ENCODE measurements around the gene FBXO47.

The FBXO47 gene

DNA sequence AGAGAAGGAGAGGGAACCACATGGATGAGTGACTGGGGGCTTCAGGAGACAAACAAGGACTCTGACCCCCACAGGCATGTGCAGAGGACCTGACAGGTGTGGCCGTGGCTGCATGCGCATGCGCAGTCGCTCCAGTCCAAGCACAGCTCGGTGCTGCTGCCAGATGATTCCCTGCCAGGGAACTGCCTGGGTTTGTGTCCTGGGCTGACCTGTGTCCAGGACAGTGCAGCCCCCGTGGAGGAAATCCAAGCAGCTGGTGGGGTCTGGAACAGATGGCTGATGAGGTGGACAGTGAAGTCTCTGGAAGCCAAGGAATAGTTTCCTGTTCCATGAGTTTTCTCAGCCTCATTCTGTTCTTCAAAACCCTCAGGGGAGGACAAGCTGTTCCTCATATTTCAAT lies 70.0 kb downstream of the FBXO47 start:
- Histone ChIP-seq H3K4me3 (ENCODE audit: low read depth in 1 of 5, low read length in 5 of 5) (peak overlapping the region in 1 of 5 donors; percentile 13), H3K9me3 (ENCODE audit: control insufficient read depth in 5 of 5, low read length in 5 of 5) (no peaks in the 10 kb centered on the region), H3K27ac (ENCODE audit: low read depth, low read length) (peak overlapping the region; percentile 91), H3K36me3 (ENCODE audit: control insufficient read depth in 5 of 5, insufficient read depth in 5 of 5, low read length in 5 of 5) (peaks cover 0 to 52% (median 39%) of the 10 kb centered on the region in 5 donors), H3K4me1 (ENCODE audit: control insufficient read depth in 5 of 5, insufficient read depth in 5 of 5, low read length in 5 of 5) (peaks cover 40 to 94% (median 87%) of the 10 kb centered on the region in 5 donors), H3K27me3 (ENCODE audit: control insufficient read depth in 5 of 5, insufficient read depth in 4 of 5, low read length in 5 of 5) (no peaks in the 10 kb centered on the region), H3K9ac (ENCODE audit: low read length in 5 of 5) (peak overlapping the region in 4 of 5 donors; percentile 8 to 64 (median 58))

DNA sequence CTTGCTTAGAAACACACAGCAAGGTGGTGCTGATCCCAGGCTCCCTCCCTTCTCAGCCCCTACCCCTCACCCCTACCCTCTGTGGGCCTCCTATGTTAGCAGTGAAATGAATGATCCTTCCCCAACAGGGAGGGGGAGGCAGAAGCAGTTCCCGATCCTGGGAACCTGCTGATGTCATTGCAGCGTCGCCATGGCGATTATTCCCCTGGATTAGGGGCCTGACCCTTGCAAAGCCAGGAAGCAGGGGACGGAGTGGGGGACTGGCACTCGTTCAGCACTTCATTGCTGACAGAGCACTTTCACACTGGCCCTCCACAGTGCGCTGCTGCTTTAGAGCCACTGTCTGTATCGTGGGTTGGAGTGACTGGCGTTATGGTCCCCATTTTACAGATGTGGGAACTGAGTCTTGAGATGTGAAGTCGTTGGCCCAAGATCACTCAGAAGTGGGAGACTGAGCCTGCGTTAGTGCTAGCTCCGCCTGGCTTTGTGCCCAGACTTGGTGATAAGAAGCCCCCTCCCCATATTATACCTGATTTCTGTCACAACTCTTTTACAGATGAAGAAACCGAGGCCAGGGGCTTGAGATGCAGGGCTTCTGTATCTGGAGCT lies 70.8 kb downstream of the FBXO47 start:
- Histone ChIP-seq H3K27ac (ENCODE audit: low read depth, low read length) (peak overlapping the region; percentile 91), H3K36me3 (ENCODE audit: control insufficient read depth in 5 of 5, insufficient read depth in 5 of 5, low read length in 5 of 5) (peaks cover 0 to 60% (median 46%) of the 10 kb centered on the region in 5 donors), H3K27me3 (ENCODE audit: control insufficient read depth in 5 of 5, insufficient read depth in 4 of 5, low read length in 5 of 5) (no peaks in the 10 kb centered on the region), H3K4me1 (ENCODE audit: control insufficient read depth in 5 of 5, insufficient read depth in 5 of 5, low read length in 5 of 5) (peaks cover 39 to 91% (median 81%) of the 10 kb centered on the region in 5 donors), H3K9me3 (ENCODE audit: control insufficient read depth in 5 of 5, low read length in 5 of 5) (no peaks in the 10 kb centered on the region), H3K9ac (ENCODE audit: low read length in 5 of 5) (peak overlapping the region in 3 of 5 donors; percentile 19 to 57 (median 42)), H3K4me3 (ENCODE audit: low read depth in 1 of 5, low read length in 5 of 5) (peak overlapping the region in 2 of 5 donors; percentile 13 to 40)

DNA sequence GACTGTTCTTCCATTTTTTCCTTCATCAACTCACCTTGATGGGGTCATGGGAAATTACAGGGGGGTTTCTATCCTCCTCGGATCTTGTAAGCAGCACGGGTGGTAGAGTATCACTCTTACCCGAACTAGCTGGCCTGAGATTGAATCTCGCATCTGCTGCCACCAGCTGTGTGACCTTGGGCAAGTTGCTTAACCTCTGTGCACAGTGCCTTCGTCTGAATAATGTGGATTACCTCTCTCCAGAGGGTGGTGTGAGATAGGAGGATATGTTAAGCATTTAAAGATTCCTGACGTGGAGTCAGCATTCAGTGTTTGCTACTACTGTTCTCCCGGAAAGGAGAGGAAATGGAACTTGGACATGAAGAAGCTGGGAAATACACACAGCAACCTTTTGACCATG lies 72.9 kb downstream of the FBXO47 start:
- no peaks in the 10 kb centered on the region for H3K27me3 ChIP-seq (ENCODE audit: control insufficient read depth in 5 of 5, insufficient read depth in 4 of 5, low read length in 5 of 5)
- no peaks in the 10 kb centered on the region for H3K9me3 ChIP-seq (ENCODE audit: control insufficient read depth in 5 of 5, low read length in 5 of 5)
- H3K9ac ChIP-seq (ENCODE audit: low read length in 5 of 5): peak overlapping the region in 2 of 5 donors; percentile 65 to 68
- peak overlapping the region; percentile 53 for H3K27ac ChIP-seq (ENCODE audit: low read depth, low read length)
- no peak overlapping the region for H3K4me3 ChIP-seq (ENCODE audit: low read depth in 1 of 5, low read length in 5 of 5)
- H3K4me1 ChIP-seq (ENCODE audit: control insufficient read depth in 5 of 5, insufficient read depth in 5 of 5, low read length in 5 of 5): peaks cover 30 to 74% (median 61%) of the 10 kb centered on the region in 5 donors
- peaks cover 0 to 73% (median 63%) of the 10 kb centered on the region in 5 donors for H3K36me3 ChIP-seq (ENCODE audit: control insufficient read depth in 5 of 5, insufficient read depth in 5 of 5, low read length in 5 of 5)

DNA sequence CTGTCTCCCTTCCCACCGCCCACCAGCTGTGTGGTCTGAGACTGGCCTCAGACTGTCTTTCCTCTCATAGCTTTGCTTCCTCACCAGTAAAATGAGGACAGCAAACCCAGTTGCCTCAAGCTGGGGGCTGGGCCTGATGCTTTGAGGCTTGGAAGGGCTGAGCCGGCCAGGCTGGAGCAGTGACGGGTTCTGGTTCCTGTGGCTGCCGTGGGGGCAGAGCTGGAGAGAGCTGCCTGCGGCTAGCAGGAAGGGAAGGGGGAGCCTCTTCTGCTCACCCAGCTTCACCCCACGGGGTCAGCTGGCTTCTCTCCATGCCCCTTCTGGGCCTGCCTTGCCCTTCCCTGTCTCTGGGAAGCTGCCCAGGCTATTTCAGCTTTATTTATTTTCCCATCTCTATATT lies 73.6 kb downstream of the FBXO47 start:
- peak overlapping the region; percentile 53 for H3K27ac ChIP-seq (ENCODE audit: low read depth, low read length)
- H3K4me3 ChIP-seq (ENCODE audit: low read depth in 1 of 5, low read length in 5 of 5): peak overlapping the region in 1 of 5 donors; percentile 5
- peaks cover 30 to 68% (median 54%) of the 10 kb centered on the region in 5 donors for H3K4me1 ChIP-seq (ENCODE audit: control insufficient read depth in 5 of 5, insufficient read depth in 5 of 5, low read length in 5 of 5)
- H3K9ac ChIP-seq (ENCODE audit: low read length in 5 of 5): peak overlapping the region in 4 of 5 donors; percentile 16 to 68 (median 57)
- peaks cover 0 to 72% (median 62%) of the 10 kb centered on the region in 5 donors for H3K36me3 ChIP-seq (ENCODE audit: control insufficient read depth in 5 of 5, insufficient read depth in 5 of 5, low read length in 5 of 5)
- no peaks in the 10 kb centered on the region for H3K27me3 ChIP-seq (ENCODE audit: control insufficient read depth in 5 of 5, insufficient read depth in 4 of 5, low read length in 5 of 5)
- no peaks in the 10 kb centered on the region for H3K9me3 ChIP-seq (ENCODE audit: control insufficient read depth in 5 of 5, low read length in 5 of 5)

DNA sequence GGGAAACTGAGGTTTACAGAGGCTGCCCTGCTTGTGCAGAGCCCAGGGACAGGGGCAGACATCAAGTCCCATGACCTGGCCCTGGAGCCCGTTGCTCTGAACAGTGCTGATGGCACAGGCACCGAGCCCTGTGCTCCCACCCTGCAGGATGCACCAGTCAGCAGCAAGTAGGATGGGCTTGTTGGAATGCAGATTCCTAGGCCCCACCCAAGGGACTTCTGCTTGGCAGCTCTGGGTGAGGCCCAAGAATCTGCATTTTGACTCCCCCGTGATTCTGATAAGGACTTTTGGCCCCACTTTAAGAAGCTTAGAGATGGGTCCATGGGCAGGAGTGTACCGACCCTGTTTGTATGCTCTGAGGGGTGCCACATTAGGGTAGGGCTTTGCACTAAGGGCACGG lies 74.1 kb downstream of the FBXO47 start:
- Histone ChIP-seq H3K9me3 (ENCODE audit: control insufficient read depth in 5 of 5, low read length in 5 of 5) (no peaks in the 10 kb centered on the region), H3K36me3 (ENCODE audit: control insufficient read depth in 5 of 5, insufficient read depth in 5 of 5, low read length in 5 of 5) (peaks cover 0 to 71% (median 60%) of the 10 kb centered on the region in 5 donors), H3K9ac (ENCODE audit: low read length in 5 of 5) (peak overlapping the region in 2 of 5 donors; percentile 65 to 68), H3K27ac (ENCODE audit: low read depth, low read length) (peak overlapping the region; percentile 53), H3K4me1 (ENCODE audit: control insufficient read depth in 5 of 5, insufficient read depth in 5 of 5, low read length in 5 of 5) (peaks cover 25 to 63% (median 49%) of the 10 kb centered on the region in 5 donors), H3K27me3 (ENCODE audit: control insufficient read depth in 5 of 5, insufficient read depth in 4 of 5, low read length in 5 of 5) (no peaks in the 10 kb centered on the region), H3K4me3 (ENCODE audit: low read depth in 1 of 5, low read length in 5 of 5) (peak overlapping the region in 1 of 5 donors; percentile 5)

DNA sequence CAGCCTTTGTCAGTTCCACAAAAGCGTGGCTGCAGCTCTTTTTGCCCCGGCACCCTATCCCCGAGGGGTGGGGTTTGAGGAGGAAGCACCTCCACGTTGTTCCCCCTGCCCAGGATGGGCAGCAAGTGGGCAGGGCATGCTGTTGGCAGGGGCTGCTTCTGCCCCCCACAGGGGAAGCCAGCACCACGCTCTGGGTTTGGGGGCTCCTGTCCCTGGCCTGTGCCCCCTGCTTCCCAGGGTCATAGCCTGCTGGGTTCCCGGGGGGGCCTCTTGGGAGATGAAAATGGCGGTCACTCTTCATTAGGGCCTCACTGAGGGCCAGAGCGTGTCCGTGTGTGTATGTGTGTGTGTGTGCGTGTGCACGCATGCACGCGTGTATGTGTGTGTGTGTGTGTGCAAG lies 74.6 kb downstream of the FBXO47 start:
- Histone ChIP-seq H3K9ac (ENCODE audit: low read length in 5 of 5) (peak overlapping the region in 1 of 5 donors; percentile 28), H3K9me3 (ENCODE audit: control insufficient read depth in 5 of 5, low read length in 5 of 5) (no peaks in the 10 kb centered on the region), H3K27me3 (ENCODE audit: control insufficient read depth in 5 of 5, insufficient read depth in 4 of 5, low read length in 5 of 5) (no peaks in the 10 kb centered on the region), H3K36me3 (ENCODE audit: control insufficient read depth in 5 of 5, insufficient read depth in 5 of 5, low read length in 5 of 5) (peaks cover 0 to 73% (median 63%) of the 10 kb centered on the region in 5 donors), H3K4me1 (ENCODE audit: control insufficient read depth in 5 of 5, insufficient read depth in 5 of 5, low read length in 5 of 5) (peaks cover 22 to 63% (median 48%) of the 10 kb centered on the region in 5 donors), H3K27ac (ENCODE audit: low read depth, low read length) (no peak overlapping the region), H3K4me3 (ENCODE audit: low read depth in 1 of 5, low read length in 5 of 5) (no peak overlapping the region)

DNA sequence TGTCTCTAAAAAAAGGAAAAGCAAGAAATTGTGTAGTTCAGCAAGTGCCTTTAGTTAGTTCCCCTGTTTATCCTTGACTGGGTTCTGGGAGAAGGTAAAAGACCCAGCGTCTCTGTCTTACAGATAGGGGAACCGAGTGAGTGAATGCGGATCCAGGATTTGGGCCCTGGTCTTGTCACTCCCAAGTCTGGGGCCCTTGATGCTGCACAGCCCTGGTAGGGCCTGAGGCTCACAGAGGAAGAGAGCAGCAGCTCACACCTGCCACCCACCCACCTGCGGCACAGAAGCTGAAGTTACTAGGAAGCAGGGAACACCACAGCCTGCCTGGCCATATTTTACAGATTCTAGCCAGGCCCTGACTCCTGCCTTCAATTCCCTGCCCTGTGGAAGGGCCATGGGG lies 75.1 kb downstream of the FBXO47 start:
- no peaks in the 10 kb centered on the region for H3K9me3 ChIP-seq (ENCODE audit: control insufficient read depth in 5 of 5, low read length in 5 of 5)
- peaks cover 0 to 77% (median 66%) of the 10 kb centered on the region in 5 donors for H3K36me3 ChIP-seq (ENCODE audit: control insufficient read depth in 5 of 5, insufficient read depth in 5 of 5, low read length in 5 of 5)
- no peak overlapping the region for H3K4me3 ChIP-seq (ENCODE audit: low read depth in 1 of 5, low read length in 5 of 5)
- H3K27me3 ChIP-seq (ENCODE audit: control insufficient read depth in 5 of 5, insufficient read depth in 4 of 5, low read length in 5 of 5): no peaks in the 10 kb centered on the region
- peaks cover 19 to 63% (median 48%) of the 10 kb centered on the region in 5 donors for H3K4me1 ChIP-seq (ENCODE audit: control insufficient read depth in 5 of 5, insufficient read depth in 5 of 5, low read length in 5 of 5)
- no peak overlapping the region for H3K27ac ChIP-seq (ENCODE audit: low read depth, low read length)
- H3K9ac ChIP-seq (ENCODE audit: low read length in 5 of 5): peak overlapping the region in 1 of 5 donors; percentile 28

DNA sequence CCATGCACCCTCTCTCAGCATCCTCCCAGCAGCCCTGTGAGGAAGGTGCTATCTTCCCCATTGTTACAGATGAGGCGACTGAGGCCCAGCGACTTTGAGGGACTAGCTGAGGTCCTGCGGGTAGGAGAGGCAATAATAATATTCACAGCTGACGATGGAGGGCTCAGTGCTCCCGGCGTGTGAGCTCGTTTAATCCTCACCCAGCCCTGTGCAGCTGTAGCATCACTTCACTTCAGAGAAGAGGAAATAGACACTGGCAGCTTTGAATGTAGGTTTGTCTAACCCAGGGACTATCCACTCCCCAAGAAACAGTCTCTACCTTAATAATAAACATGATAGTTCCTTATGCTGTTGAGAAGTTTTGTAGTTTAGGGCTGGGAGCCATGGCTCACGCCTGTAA lies 75.8 kb downstream of the FBXO47 start:
- H3K4me1 ChIP-seq (ENCODE audit: control insufficient read depth in 5 of 5, insufficient read depth in 5 of 5, low read length in 5 of 5): peaks cover 13 to 63% (median 48%) of the 10 kb centered on the region in 5 donors
- no peaks in the 10 kb centered on the region for H3K27me3 ChIP-seq (ENCODE audit: control insufficient read depth in 5 of 5, insufficient read depth in 4 of 5, low read length in 5 of 5)
- H3K9me3 ChIP-seq (ENCODE audit: control insufficient read depth in 5 of 5, low read length in 5 of 5): no peaks in the 10 kb centered on the region
- H3K9ac ChIP-seq (ENCODE audit: low read length in 5 of 5): no peak overlapping the region
- no peak overlapping the region for H3K4me3 ChIP-seq (ENCODE audit: low read depth in 1 of 5, low read length in 5 of 5)
- no peak overlapping the region for H3K27ac ChIP-seq (ENCODE audit: low read depth, low read length)
- H3K36me3 ChIP-seq (ENCODE audit: control insufficient read depth in 5 of 5, insufficient read depth in 5 of 5, low read length in 5 of 5): peaks cover 0 to 77% (median 65%) of the 10 kb centered on the region in 5 donors

DNA sequence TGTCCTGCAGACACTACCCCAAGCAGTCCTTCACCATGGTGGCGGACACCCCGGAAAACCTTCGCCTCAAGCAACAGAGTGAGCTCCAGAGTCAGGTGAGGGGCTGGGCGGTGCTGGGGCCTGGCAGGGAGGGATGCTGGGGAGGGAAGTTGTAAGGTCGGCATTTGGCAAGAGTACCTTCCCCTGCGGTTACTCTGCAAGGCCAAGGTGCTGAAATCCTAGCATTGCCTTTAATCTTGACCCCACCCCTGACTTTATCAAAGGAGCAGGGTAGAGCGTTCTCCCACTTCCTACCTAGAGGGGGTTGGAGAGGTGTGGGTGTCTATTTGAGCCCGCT lies 76.8 kb downstream of the FBXO47 start:
- Histone ChIP-seq H3K4me3 (ENCODE audit: low read depth in 1 of 5, low read length in 5 of 5) (no peak overlapping the region), H3K36me3 (ENCODE audit: control insufficient read depth in 5 of 5, insufficient read depth in 5 of 5, low read length in 5 of 5) (peaks cover 0 to 80% (median 62%) of the 10 kb centered on the region in 5 donors), H3K27me3 (ENCODE audit: control insufficient read depth in 5 of 5, insufficient read depth in 4 of 5, low read length in 5 of 5) (no peaks in the 10 kb centered on the region), H3K27ac (ENCODE audit: low read depth, low read length) (peak overlapping the region; percentile 30), H3K4me1 (ENCODE audit: control insufficient read depth in 5 of 5, insufficient read depth in 5 of 5, low read length in 5 of 5) (peaks cover 13 to 64% (median 49%) of the 10 kb centered on the region in 5 donors), H3K9ac (ENCODE audit: low read length in 5 of 5) (peak overlapping the region in 1 of 5 donors; percentile 55), H3K9me3 (ENCODE audit: control insufficient read depth in 5 of 5, low read length in 5 of 5) (no peaks in the 10 kb centered on the region)

DNA sequence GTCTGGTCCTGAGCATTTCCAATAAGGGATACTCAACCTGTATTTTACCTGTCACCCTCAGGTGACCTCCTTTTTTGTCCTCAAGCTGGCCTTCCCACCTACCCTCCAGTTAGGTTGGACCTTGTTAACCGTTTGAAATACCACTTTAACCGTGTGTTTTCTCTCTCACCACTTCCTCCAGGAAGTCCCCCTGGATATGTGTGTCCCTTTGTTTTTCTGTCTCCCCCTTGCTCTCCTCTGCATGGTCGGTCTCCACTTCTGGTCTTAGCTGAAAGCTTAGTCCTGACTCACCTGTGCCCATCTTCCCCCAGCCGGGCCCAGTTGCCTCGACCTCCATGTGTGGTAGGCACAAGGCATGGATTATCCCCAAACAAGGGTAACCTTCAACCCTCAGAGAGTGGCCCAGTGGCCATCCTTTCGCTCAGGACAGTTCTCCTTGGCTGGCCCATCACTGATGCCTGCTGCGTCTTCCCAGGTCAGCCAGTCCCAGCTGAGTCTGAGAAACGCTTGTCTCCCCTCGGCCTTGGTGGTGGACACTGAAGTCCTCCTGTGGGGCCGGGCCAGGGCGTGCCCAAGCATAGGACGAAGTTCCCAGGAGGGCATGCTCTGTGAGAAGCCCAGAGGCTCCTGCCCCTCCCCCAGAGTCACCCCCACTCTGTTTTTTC lies 77.3 kb downstream of the FBXO47 start:
- H3K4me3 ChIP-seq (ENCODE audit: low read depth in 1 of 5, low read length in 5 of 5): no peak overlapping the region
- H3K9ac ChIP-seq (ENCODE audit: low read length in 5 of 5): no peak overlapping the region
- H3K27me3 ChIP-seq (ENCODE audit: control insufficient read depth in 5 of 5, insufficient read depth in 4 of 5, low read length in 5 of 5): no peaks in the 10 kb centered on the region
- peak overlapping the region; percentile 30 for H3K27ac ChIP-seq (ENCODE audit: low read depth, low read length)
- H3K36me3 ChIP-seq (ENCODE audit: control insufficient read depth in 5 of 5, insufficient read depth in 5 of 5, low read length in 5 of 5): peaks cover 0 to 85% (median 67%) of the 10 kb centered on the region in 5 donors
- peaks cover 18 to 69% (median 54%) of the 10 kb centered on the region in 5 donors for H3K4me1 ChIP-seq (ENCODE audit: control insufficient read depth in 5 of 5, insufficient read depth in 5 of 5, low read length in 5 of 5)
- no peaks in the 10 kb centered on the region for H3K9me3 ChIP-seq (ENCODE audit: control insufficient read depth in 5 of 5, low read length in 5 of 5)

All from subcutaneous abdominal adipose tissue (tissue), 5 donors.